Prostate gland (tissue), 2 donors: ENCODE data around the gene NUBPL.

ENCODE experiments used
- CTCF ChIP-seq, 4 experiments: fragments of 200-600 bp in 2 of 4; fragments of 450-650 bp in 2 of 4; sonication (generic) in 2 of 4; IDR thresholded peaks; 1 replicate in 3 of 4; 2 replicates in 1 of 4; pipeline ENCODE4 v1.5.1; 2016 to 2019; ENCODE audit warnings: antibody characterized with exemption in 4 of 4, mild to moderate bottlenecking in 2 of 4, moderate library complexity in 2 of 4
- POLR2A ChIP-seq: fragments of 450-650 bp; IDR thresholded peaks from one replicate; pipeline ENCODE4 v1.6.1; 2016; ENCODE audit warnings: antibody characterized with exemption, mild to moderate bottlenecking

DNA sequence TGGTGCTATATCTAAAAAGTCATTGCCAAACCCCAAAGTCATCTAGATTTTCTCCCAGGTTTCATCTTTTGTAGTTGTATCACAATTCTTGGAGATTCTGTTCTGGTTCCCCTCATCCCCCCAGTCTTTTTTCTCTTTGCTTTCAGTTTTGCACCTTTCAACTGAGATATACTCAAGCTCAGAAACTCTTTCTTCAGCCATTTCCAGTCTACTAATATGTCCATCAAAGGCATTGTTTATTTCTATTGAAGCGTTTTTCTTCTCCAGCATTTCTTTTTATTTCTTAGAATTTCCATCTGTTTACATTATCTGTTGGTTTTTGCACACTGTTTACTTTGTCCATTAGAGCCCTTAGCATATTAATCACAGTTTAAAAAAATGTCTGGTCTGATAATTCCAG, 179.5 kb downstream of the NUBPL start:
- no peak for TF ChIP-seq POLR2A
- no peak for TF ChIP-seq CTCF (IDR thresholded peaks at IDR 0.05)
